ENCODE data around the gene CHPF.

CHPF gene

GRCh38 chr2:219496825-219497494, 46.6 kb downstream of the CHPF start:
- DNase-seq (ENCODE audit: low read depth), result no peak

- DNase-seq (ENCODE audit: low read depth), result no peak
Measured at GRCh38 chr2:219496247-219496824, 47.3 kb downstream of the CHPF start.

- no peak for DNase-seq (ENCODE audit: low read depth)
Measured at GRCh38 chr2:219495531-219496122, 48.0 kb downstream of the CHPF start.

- no peak for DNase-seq (ENCODE audit: low read depth)
Measured at GRCh38 chr2:219494952-219495530, 48.6 kb downstream of the CHPF start.

GRCh38 chr2:219493086-219493485, 50.5 kb downstream of the CHPF start:
- no peak for DNase-seq (ENCODE audit: low read depth)

- no peak for DNase-seq (ENCODE audit: low read depth)
Measured at GRCh38 chr2:219492575-219492974, 51.0 kb downstream of the CHPF start.

GRCh38 chr2:219491278-219491963, 52.2 kb downstream of the CHPF start:
- no peak for DNase-seq (ENCODE audit: low read depth)

GRCh38 chr2:219490600-219491130, 52.9 kb downstream of the CHPF start:
- no peak for DNase-seq (ENCODE audit: low read depth)

GRCh38 chr2:219490186-219490585, 53.4 kb downstream of the CHPF start:
- no peak for DNase-seq (ENCODE audit: low read depth)

- DNase-seq (ENCODE audit: low read depth), result no peak
Measured at GRCh38 chr2:219489315-219489714, 54.3 kb downstream of the CHPF start.
